ENCODE results near the gene FALEC. TPM values are rescaled to one million over a fixed set of nuclear protein-coding genes. Genes with fewer than 3 reads are reported as not detected.
A peak's percentile ranks its signal among the peaks of the same experiment; 100 is the strongest.
"Not testable (repeated sequence)": the region's sequence is repeated elsewhere in the genome, so short reads cannot be mapped to it uniquely, and the experiment has no call there.

Gene FALEC
- total RNA-seq, 1 donor from 2014 or later, result not detected

DNA sequence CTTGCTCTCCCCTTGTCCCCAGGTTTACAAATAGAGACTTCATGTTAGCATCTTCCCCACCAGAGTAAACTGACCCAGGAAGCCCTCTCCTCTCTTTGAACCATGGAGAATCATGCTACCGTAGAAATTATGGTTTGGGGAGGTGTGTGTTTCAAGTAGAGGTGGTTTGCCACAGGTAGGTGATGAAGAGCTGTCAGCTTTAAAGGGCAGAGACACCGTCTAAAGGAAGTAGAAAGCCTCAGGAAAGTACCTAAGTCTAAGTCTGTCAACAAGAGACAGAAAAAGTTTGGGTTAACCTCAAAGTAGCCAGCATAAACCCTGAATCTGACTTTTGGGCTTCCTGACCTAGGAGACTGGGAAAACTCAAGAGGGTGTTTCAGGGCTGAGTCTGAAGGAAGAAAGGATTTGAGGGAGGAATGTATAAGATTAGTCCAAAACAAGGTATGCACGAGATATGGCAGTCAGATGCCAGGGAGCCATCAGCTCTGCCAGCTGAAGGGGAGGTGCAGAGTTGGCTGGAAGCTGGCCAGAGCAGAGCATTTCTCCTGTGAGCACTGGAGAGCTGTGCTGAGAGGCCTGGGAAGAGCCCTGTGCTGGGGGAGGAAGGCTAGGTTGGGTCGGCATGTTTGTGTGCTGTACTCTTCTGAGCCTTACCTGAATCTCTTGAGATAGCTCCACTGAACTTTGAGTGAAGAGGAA lies 47.9 kb downstream of the FALEC start:
- no peak overlapping the region for H3K4me3 ChIP-seq (ENCODE audit: low read depth, low read length)
- no peak for DNase-seq (ENCODE audit: low read depth)
- TF ChIP-seq, protein P1, sequence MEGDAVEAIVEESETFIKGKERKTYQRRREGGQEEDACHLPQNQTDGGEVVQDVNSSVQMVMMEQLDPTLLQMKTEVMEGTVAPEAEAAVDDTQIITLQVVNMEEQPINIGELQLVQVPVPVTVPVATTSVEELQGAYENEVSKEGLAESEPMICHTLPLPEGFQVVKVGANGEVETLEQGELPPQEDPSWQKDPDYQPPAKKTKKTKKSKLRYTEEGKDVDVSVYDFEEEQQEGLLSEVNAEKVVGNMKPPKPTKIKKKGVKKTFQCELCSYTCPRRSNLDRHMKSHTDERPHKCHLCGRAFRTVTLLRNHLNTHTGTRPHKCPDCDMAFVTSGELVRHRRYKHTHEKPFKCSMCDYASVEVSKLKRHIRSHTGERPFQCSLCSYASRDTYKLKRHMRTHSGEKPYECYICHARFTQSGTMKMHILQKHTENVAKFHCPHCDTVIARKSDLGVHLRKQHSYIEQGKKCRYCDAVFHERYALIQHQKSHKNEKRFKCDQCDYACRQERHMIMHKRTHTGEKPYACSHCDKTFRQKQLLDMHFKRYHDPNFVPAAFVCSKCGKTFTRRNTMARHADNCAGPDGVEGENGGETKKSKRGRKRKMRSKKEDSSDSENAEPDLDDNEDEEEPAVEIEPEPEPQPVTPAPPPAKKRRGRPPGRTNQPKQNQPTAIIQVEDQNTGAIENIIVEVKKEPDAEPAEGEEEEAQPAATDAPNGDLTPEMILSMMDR (conservative IDR thresholded peaks at IDR 0.05; ENCODE audit: low read depth, low read length), result no peak

DNA sequence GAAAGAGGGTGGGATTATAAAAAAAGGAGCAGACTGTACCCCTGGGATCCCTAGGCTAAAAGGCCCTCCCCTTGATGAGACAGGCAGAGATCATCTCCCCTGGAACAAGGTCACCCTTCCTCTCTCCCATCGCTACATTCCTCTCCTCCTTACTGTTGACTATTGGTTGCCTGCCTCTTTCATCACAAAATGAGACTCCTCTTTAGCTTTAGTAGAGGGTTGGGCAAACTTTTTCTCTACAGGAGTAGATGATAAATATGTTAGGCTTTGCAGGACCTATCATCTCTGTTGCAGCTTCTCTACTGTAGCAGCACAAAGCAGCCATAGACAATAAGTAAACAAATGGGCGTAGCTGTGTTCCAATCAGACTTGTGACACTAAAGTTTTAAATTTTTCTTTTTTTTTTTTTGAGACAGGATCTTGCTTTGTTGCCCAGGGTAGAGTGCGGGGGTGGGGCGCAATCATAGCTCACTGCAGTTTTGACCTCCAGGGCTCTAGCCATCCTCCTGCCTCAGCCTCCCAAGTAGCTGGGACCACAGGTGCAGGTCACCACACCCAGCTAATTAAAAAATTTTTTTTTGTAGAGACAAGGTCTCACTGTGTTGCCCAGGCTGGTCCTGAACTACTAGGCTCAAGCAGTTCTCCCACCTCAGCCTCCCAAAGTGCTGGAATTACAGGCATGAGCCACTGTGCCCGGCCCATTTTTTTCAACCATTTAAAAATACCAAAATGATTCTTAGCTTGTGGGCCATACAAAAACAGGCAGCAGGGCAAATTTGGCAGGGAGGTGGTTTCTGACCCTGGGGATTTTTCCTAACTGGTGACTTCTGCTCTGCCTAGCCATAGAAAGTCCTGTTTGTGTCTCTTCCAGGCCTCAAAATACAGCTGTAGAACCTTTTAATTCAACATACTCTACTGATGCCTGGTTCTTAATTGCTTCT lies 48.8 kb downstream of the FALEC start:
- TF ChIP-seq, protein P1 (conservative IDR thresholded peaks at IDR 0.05; ENCODE audit: low read depth, low read length), result no peak
- DNase-seq (ENCODE audit: low read depth), result no peak
- H3K4me3 ChIP-seq (ENCODE audit: low read depth, low read length), result no peak overlapping the region

DNA sequence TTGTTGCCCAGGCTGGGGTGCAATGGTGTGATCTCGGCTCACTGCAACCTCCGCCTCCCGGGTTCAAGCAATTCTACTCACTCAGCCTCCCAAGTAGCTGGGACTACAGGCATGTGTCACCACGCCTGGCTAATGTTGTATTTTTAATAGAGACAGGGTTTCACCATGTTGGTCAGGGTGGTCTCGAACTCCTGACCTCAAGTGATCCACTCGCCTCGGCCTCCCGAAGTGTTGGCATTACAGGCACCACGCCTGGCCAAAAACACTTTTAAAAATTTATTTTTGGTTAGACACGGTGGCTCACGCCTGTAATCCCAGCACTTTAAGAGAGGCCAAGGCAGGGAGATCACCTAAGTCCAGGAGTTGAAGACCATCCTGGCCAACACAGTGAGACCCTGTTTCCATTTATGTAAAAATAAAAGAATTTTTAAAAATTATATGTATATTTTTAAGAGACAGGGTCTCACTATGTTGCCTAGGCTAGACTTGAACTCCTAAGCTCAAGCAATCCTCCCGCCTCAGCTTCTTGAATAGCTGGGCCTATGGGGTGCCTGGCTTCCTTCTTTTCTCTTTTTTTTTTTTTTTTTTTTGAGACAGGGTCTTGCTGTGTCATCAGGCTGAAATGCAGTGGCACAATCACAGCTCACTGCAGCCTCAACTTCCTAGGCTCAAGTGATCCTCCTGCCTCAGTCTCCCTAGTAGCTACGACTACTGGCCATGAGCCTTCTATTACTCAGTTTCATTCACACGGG lies 49.9 kb downstream of the FALEC start:
- not testable (repeated sequence) for H3K4me3 ChIP-seq (ENCODE audit: low read depth, low read length); DNase-seq (ENCODE audit: low read depth)

DNA sequence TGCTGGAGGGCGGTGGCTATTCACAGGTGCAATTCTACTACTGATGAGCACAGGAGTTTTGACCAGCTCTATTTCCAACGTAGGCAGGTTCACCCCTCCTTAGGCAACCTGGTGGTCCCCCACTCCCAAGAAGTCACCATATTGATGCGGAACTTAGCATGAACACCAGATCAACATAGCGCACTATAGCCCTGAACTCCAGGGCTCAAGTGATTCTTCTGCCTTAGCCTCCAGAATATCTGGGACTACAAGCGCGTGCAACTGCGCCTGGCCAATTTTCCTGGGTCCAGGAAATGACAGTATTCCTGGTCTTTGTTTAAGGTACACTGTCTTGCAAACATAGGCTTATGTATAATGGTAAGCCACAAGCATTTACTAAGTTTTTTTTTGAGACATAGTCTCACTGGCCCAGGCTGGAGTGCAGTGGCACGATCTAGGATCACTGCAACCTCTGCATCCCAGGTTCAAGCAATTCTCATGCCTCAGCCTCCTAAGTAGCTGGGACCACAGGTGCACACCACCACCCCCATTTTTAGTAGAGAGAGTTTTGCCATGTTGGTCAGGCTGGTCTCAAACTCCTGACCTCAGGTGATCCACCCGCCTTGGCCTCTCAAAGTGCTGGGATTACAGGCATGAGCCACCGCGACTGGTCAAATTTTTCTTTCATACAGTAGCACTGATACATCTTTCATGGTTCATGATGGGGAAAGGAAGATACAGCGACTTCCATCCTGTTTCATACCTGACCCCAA lies 51.2 kb downstream of the FALEC start:
- no peak overlapping the region for H3K4me3 ChIP-seq (ENCODE audit: low read depth, low read length)
- TF ChIP-seq, protein P1 (conservative IDR thresholded peaks at IDR 0.05; ENCODE audit: low read depth, low read length), result no peak
- DNase-seq (ENCODE audit: low read depth), result no peak

DNA sequence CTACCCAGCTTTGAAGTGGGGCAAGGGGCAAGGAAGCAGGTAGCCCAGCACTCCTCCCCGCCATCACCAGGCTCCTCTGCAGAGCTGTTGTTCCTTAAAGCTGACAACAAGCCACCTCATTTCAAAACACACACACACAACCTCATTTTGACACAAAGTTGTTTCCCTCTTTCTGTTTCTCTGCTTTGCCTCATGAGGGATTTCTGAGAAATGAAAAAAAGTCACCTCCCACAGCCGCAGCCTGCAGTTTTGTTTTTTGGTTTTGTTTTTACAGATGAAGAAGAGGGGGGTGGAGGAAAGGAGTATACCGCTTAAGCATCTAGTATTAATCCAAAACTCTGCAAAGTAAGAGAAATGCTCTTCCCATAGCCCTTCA lies 51.8 kb downstream of the FALEC start:
- TF ChIP-seq, protein P1 (conservative IDR thresholded peaks at IDR 0.05; ENCODE audit: low read depth, low read length), result no peak
- H3K4me3 ChIP-seq (ENCODE audit: low read depth, low read length), result peak overlapping the region; percentile 21
- no peak for DNase-seq (ENCODE audit: low read depth)

DNA sequence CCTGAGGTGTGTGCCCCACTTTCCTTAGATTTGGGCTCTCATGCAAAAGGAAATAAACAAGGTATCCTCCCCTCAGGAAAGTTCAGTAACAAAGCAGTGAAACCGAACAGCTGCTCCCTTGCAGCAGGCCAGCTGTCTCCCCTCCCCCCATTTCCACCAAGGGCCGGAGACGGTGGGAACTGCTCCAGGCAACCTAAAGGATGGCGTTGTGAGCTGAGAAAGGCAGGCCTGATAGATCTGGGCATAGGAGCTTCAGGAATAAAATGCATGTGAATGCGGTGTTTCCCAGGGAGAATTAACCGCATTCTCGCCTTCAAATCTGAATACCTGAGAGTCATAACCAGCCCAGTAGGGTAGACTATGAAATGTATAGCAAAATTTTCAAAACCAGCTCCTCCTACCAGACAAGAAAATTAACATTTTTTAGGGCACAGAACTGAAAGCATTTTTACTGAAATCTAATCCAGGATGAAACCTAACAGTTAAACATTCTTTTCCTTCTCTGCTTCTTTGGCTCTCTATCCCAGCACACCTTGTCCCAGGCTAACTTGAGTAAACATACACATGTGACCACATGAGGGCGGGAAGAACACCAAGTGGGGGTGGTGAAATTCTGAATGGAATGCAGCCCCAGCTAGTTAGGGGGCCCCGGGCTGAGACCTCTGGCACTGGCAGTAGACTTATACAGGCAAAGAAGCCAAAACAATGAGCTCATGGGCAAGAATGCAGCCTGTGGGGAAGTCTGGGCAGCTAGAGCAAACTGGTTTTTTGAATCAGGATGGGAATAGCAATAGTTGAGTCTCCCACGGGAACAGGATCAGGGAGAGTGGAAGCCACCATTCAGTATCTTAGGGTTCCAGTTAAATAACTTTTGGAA lies 52.4 kb downstream of the FALEC start:
- H3K4me3 ChIP-seq (ENCODE audit: low read depth, low read length), result peak overlapping the region; percentile 21
- peak; percentile 99 for DNase-seq (ENCODE audit: low read depth)
- TF ChIP-seq, protein P1 (conservative IDR thresholded peaks at IDR 0.05; ENCODE audit: low read depth, low read length), result no peak
